Body of pancreas (tissue), 4 donors: ENCODE results near the gene CILP.

Experiments used
- POLR2A ChIP-seq, 3 donors: fragments of 450-650 bp; IDR thresholded peaks; one replicate each; pipeline ENCODE4 v1.6.1; 2016; ENCODE audit warnings: antibody characterized with exemption in 3 of 3, mild to moderate bottlenecking in 2 of 3
- TF ChIP-seq, protein P1 (sequence below), 7 experiments: fragments of 450-650 bp in 4 of 7; fragments of 200-600 bp in 3 of 7; sonication (generic) in 3 of 7; IDR thresholded peaks; one replicate each; pipeline ENCODE4 v1.5.1; 2016 to 2019; ENCODE audit warnings: antibody characterized with exemption in 7 of 7

DNA sequence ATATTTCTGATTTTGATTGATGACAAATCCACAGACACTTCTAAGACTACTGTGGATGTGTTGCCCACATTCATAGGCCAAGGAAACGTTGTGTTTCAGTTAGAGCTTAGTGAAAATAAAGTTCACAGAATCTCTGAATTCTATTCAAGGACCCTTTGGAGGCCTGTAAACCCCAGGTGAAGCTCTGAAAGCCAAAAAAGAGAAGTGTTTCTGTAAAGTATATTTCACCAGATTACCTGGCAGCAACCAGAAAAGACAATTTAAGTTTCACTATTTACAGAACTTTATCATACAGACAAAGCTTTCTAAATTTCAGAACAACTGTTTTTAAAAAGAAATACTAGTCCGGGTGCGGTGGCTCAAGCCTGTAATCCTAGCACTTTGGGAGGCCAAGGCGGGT, 28.7 kb downstream of the CILP start:
- TF ChIP-seq, protein P1, sequence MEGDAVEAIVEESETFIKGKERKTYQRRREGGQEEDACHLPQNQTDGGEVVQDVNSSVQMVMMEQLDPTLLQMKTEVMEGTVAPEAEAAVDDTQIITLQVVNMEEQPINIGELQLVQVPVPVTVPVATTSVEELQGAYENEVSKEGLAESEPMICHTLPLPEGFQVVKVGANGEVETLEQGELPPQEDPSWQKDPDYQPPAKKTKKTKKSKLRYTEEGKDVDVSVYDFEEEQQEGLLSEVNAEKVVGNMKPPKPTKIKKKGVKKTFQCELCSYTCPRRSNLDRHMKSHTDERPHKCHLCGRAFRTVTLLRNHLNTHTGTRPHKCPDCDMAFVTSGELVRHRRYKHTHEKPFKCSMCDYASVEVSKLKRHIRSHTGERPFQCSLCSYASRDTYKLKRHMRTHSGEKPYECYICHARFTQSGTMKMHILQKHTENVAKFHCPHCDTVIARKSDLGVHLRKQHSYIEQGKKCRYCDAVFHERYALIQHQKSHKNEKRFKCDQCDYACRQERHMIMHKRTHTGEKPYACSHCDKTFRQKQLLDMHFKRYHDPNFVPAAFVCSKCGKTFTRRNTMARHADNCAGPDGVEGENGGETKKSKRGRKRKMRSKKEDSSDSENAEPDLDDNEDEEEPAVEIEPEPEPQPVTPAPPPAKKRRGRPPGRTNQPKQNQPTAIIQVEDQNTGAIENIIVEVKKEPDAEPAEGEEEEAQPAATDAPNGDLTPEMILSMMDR (IDR thresholded peaks at IDR 0.05), result no peak
- no peak for TF ChIP-seq POLR2A (IDR thresholded peaks at IDR 0.05)
